Hepatocyte (in vitro differentiated cells): ENCODE data around the gene PCID2.

ENCODE experiments used
- EZH2 ChIP-seq: fragments of 200-600 bp; sonication (generic); IDR thresholded peaks from 2 replicates; pipeline ENCODE4 v1.6.1; 2016; ENCODE audit warnings: antibody characterized with exemption, mild to moderate bottlenecking, borderline replicate concordance
- TF ChIP-seq, protein P1 (sequence below): fragments of 200-600 bp; sonication (generic); IDR thresholded peaks from 2 replicates; pipeline ENCODE4 v1.5.1; 2016; ENCODE audit warnings: antibody characterized with exemption, mild to moderate bottlenecking; ENCODE audit not compliant: poor library complexity

DNA sequence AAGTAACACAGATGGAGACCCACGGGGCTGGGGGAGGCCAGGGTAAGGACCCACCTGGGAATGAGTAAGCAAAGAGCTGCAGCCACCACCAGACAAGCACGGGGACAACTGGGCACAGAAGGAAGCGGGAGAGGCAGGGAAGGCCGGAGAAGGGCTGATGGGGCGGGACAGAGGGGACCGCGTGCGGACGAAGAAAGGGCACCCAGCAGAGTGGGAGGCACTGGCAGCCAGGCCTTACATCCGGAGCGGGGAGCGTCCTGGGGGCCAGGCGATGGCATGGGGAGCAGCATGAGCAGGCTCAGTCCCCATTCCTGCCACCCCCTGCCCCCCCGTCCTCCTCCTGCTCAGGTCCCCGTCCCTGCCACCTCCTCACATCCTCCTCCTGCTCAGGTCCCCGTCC, 47.0 kb downstream of the PCID2 start:
- TF ChIP-seq, protein P1, sequence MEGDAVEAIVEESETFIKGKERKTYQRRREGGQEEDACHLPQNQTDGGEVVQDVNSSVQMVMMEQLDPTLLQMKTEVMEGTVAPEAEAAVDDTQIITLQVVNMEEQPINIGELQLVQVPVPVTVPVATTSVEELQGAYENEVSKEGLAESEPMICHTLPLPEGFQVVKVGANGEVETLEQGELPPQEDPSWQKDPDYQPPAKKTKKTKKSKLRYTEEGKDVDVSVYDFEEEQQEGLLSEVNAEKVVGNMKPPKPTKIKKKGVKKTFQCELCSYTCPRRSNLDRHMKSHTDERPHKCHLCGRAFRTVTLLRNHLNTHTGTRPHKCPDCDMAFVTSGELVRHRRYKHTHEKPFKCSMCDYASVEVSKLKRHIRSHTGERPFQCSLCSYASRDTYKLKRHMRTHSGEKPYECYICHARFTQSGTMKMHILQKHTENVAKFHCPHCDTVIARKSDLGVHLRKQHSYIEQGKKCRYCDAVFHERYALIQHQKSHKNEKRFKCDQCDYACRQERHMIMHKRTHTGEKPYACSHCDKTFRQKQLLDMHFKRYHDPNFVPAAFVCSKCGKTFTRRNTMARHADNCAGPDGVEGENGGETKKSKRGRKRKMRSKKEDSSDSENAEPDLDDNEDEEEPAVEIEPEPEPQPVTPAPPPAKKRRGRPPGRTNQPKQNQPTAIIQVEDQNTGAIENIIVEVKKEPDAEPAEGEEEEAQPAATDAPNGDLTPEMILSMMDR: no peak
- TF ChIP-seq EZH2: no peak
